Keratinocyte (primary cell): ENCODE results near the gene RECK. TPM values are rescaled to one million over a fixed set of nuclear protein-coding genes. Genes with fewer than 3 reads are reported as not detected.

ENCODE experiments used
- DNase-seq: peaks from one replicate; pipeline ENCODE4 v3.0.0-alpha.2; 2011; ENCODE audit warnings: low read depth, missing footprints, low spot score
- FAIRE-seq: peaks from 2 replicates; lab custom pipeline; 2011; peaks lifted over from hg19 to GRCh38; lab: Jason Lieb, UNC
- H2AFZ ChIP-seq: 2 replicates; pipeline ENCODE4 v1.6.0; 2012; ENCODE audit warnings: low read length, control low read depth, inconsistent platforms; ENCODE audit not compliant: control insufficient read depth
- H3K27ac ChIP-seq: 2 replicates; pipeline ENCODE4 v1.5.1; 2011; ENCODE audit warnings: low read length; ENCODE audit not compliant: control insufficient read depth, insufficient read depth
- H3K27me3 ChIP-seq: 3 replicates; pipeline ENCODE4 v1.6.0; 2011; ENCODE audit warnings: low read length; ENCODE audit not compliant: control insufficient read depth, insufficient read depth; ENCODE audit errors: extremely low read depth
- H3K36me3 ChIP-seq, 2 experiments: 2 replicates in 1 of 2; 3 replicates in 1 of 2; pipeline ENCODE4 v1.5.1; 2011; ENCODE audit warnings: low read length in 2 of 2, mild to moderate bottlenecking in 1 of 2; ENCODE audit not compliant: control insufficient read depth in 2 of 2, insufficient read depth in 2 of 2; ENCODE audit errors: extremely low read depth in 1 of 2
- H3K4me1 ChIP-seq: 3 replicates; pipeline ENCODE4 v1.5.1; 2011; ENCODE audit warnings: low read length; ENCODE audit not compliant: control insufficient read depth, insufficient read depth; ENCODE audit errors: extremely low read depth
- H3K4me2 ChIP-seq: 3 replicates; pipeline ENCODE4 v1.6.0; 2011; ENCODE audit warnings: low read depth, low read length; ENCODE audit not compliant: control insufficient read depth, insufficient read depth; ENCODE audit errors: extremely low read depth
- H3K4me3 ChIP-seq, 3 experiments: fragments of 200-600 bp in 1 of 3; sonication (generic) in 1 of 3; 2 replicates in 2 of 3; 3 replicates in 1 of 3; pipeline ENCODE4 v1.5.1; 2011 to 2016; ENCODE audit warnings: low read length in 3 of 3, mild to moderate bottlenecking in 3 of 3, control low read depth in 2 of 3, inconsistent platforms in 1 of 3, low read depth in 1 of 3, mixed read lengths in 1 of 3, mixed run types in 1 of 3, moderate library complexity in 1 of 3; ENCODE audit not compliant: control insufficient read depth in 2 of 3, insufficient read depth in 2 of 3; ENCODE audit errors: extremely low read depth in 1 of 3
- H3K79me2 ChIP-seq: 2 replicates; pipeline ENCODE4 v1.6.0; 2012; ENCODE audit warnings: low read length; ENCODE audit not compliant: control insufficient read depth, insufficient read depth
- H3K9ac ChIP-seq: 3 replicates; pipeline ENCODE4 v1.6.0; 2011; ENCODE audit warnings: low read length; ENCODE audit not compliant: control insufficient read depth, insufficient read depth; ENCODE audit errors: extremely low read depth
- H3K9me1 ChIP-seq: 3 replicates; pipeline ENCODE4 v1.6.0; 2011; ENCODE audit warnings: low read length; ENCODE audit not compliant: control insufficient read depth, insufficient read depth; ENCODE audit errors: extremely low read depth
- H3K9me3 ChIP-seq: 2 replicates; pipeline ENCODE4 v1.5.1; 2012; ENCODE audit warnings: low read depth, low read length; ENCODE audit not compliant: control insufficient read depth
- H4K20me1 ChIP-seq: 3 replicates; pipeline ENCODE4 v1.6.0; 2011; ENCODE audit warnings: low read length; ENCODE audit not compliant: control insufficient read depth, insufficient read depth; ENCODE audit errors: extremely low read depth
- CTCF ChIP-seq, 3 experiments: IDR thresholded peaks in 1 of 3; conservative IDR thresholded peaks in 1 of 3; optimal IDR thresholded peaks in 1 of 3; 2 replicates in 2 of 3; 3 replicates in 1 of 3; pipeline versions ENCODE3 to v1.5.1; 2011; ENCODE audit warnings: low read length in 3 of 3, mild to moderate bottlenecking in 3 of 3, moderate library complexity in 2 of 3, control low read depth in 1 of 3, inconsistent platforms in 1 of 3; ENCODE audit not compliant: insufficient read depth in 2 of 3; ENCODE audit errors: extremely low read depth in 1 of 3
- EZH2 ChIP-seq: IDR thresholded peaks from one replicate; pipeline ENCODE4 v1.6.1; 2012; ENCODE audit warnings: inconsistent platforms, mild to moderate bottlenecking, low read length, moderate library complexity
- dilution Hi-C: fragments of 300-500 bp; cut with MboI; formaldehyde crosslinking; loops from one replicate; pipeline ENCODE4 v1.7.0; 2020; ENCODE audit warnings: low sequenced_read_pairs; ENCODE audit not compliant: extremely low pct_ligation_motif_present
- polyA plus RNA-seq, 5 experiments: library from polyadenylated mRNA; depleted of rRNA in 3 of 5; stranded (reverse) in 3 of 5; stranded (forward) in 1 of 5; unstranded in 1 of 5; fragments of >200 nt; gene quantifications; 1 replicate in 1 of 5; 2 replicates in 3 of 5; 3 replicates in 1 of 5; pipeline versions ENCODE4 v1.2.1 to v1.2.3, GENCODE V29; 2011 to 2012; ENCODE audit warnings: missing spikeins in 2 of 5, low read depth in 1 of 5, low replicate concordance in 1 of 5

RECK gene
- polyA plus RNA-seq, 1 donor (not counting 4 experiments of a cell fraction or from before 2014, with no cell fraction given) = 4.6 TPM

GRCh38 chr9:35993976-35994720 lies 42.6 kb upstream of the RECK start:
- Histone ChIP-seq H3K27me3 (peaks cover 12% of the 10 kb centered on the region), H3K4me1 (no peaks in the 10 kb centered on the region), H3K9ac (no peak overlapping the region), H3K4me2 (no peak overlapping the region), H4K20me1 (no peaks in the 10 kb centered on the region), H3K27ac (no peak overlapping the region), H3K4me3 (no peak overlapping the region), H2AFZ (no peak overlapping the region), H3K9me3 (no peaks in the 10 kb centered on the region), H3K36me3 (no peaks in the 10 kb centered on the region), H3K9me1 (no peaks in the 10 kb centered on the region), H3K79me2 (no peaks in the 10 kb centered on the region)
- TF ChIP-seq CTCF (optimal IDR thresholded peaks at IDR 0.05 in 1 of 3, IDR thresholded peaks at IDR 0.05 in 1 of 3, conservative IDR thresholded peaks at IDR 0.05 in 1 of 3; ENCODE audit: extremely low read depth in 1 of 3, insufficient read depth in 2 of 3, low read length in 3 of 3) = no peak
- no peak for FAIRE-seq
- dilution Hi-C loops = no loop called here
- DNase-seq = no peak

DNA sequence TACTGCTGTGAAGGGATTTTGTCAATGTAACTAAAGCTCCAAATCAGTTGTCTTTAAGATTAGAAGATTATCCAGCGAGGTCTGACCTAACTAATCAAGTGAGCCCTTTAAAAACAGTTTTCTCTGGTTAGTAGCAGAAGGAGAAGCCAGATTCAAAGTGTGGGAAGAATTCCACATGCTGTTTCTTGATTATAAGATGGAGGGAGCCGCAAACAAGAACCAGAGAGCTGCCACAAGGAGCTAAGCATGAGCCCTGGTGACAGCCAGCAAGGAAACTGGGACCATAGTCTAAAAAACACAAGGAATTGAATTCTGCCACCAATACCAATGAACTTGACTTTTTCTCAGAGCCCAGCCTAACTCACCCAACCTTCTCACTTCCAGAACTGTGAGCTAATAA lies 41.8 kb upstream of the RECK start:
- DNase-seq = no peak
- Histone ChIP-seq H3K4me1 (no peaks in the 10 kb centered on the region), H3K9me3 (no peaks in the 10 kb centered on the region), H3K27ac (no peak overlapping the region), H3K36me3 (no peaks in the 10 kb centered on the region), H3K79me2 (no peaks in the 10 kb centered on the region), H4K20me1 (no peaks in the 10 kb centered on the region), H3K4me3 (no peak overlapping the region), H3K9ac (no peak overlapping the region), H2AFZ (no peak overlapping the region), H3K4me2 (no peak overlapping the region), H3K27me3 (peaks cover 12% of the 10 kb centered on the region), H3K9me1 (no peaks in the 10 kb centered on the region)
- no peak for TF ChIP-seq EZH2
- no peak for TF ChIP-seq CTCF (optimal IDR thresholded peaks at IDR 0.05 in 1 of 3, IDR thresholded peaks at IDR 0.05 in 1 of 3, conservative IDR thresholded peaks at IDR 0.05 in 1 of 3; ENCODE audit: extremely low read depth in 1 of 3, insufficient read depth in 2 of 3, low read length in 3 of 3)
- FAIRE-seq = no peak
- dilution Hi-C loops = no loop called here
